ENCODE results near the gene TMUB1. TPM values are rescaled to one million over a fixed set of nuclear protein-coding genes. Genes with fewer than 3 reads are reported as not detected.

The TMUB1 gene
- polyA plus RNA-seq (ENCODE audit: insufficient read length in 4 of 4), result 10 to 100 TPM; 19.2 to 42.8 (median 37.4) TPM

DNA sequence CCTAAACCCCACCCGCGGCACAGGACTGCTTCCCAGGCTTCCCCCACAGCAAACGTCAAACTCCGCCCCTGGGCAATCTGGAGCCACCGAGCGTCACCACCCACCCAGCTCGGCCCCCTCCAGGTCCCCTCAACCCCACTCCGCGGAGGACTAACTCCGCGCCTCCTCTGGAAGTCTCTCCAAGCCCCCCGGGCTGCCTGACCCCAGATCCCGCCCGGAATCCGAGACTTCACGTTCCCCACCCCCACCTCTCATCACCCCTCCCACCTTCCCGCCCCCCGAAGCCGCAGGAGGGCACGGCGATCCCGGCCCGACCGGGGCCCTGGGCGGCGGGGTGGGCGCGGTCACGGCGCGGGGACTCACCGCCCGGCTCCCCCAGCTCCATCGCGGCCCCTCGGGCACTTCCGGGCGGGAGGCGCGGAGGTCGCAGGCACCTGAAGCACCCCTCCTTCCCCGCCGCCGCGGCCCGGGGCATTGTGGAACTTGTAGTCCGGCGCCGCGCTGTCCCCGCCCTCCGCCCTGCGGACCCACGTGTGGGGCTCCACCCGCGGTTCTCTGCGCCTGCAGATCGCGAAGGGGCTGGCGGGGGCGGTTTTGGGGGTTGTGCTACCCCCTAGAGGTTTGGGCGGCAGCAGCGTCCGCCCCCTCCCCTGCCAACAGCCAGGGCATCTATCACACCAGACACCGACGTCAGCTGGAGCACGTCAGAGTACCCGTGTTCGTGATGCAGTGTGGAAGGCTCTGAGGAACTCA lies at the start of gene TMUB1:
Gene TMUB1, minus strand, starts transcription at position 423 of the 753 bp plus-strand sequence. CDS start 930 bp downstream, outside the sequence.
- no peak for DNase-seq (ENCODE audit: low read depth in 4 of 4, low spot score in 2 of 4)

DNA sequence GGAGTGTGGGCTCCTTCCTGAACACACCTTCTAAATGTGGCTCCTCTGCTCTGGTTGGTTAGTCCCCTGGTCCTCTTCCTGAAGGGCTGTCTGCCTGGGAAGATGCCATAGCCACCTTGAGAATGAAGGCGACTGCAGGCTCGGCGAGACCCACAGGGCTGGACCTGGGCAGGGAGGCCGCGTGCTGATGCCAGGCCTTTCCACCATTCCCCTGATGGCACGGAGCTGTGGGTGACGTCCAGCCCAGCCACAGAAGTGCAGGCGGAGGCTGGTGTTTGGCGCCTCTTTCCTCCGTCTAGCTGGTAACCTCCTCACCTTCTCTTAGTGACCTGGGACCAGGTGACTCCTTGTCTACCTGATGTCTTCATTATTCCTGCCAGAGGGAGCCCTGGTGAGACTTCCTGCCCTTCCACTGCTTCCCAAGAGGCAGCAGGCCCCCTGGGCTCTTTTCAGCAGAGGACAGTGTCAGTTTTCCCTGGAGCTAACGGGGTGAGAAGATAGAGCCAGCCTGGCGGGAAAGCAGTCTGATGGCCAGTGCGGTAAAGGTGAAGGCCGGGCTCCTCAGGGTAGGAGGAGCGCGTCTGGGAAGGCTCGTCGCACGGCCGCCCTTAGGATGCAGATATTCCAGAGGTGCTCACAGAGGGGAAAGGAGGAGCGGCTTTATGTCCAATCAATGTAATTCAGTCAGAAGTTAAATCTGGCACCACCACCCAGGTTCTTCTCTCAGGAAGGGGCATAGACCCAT lies 49.3 kb upstream of the TMUB1 start:
- no peak for DNase-seq (ENCODE audit: low read depth in 4 of 4, low spot score in 2 of 4)

DNA sequence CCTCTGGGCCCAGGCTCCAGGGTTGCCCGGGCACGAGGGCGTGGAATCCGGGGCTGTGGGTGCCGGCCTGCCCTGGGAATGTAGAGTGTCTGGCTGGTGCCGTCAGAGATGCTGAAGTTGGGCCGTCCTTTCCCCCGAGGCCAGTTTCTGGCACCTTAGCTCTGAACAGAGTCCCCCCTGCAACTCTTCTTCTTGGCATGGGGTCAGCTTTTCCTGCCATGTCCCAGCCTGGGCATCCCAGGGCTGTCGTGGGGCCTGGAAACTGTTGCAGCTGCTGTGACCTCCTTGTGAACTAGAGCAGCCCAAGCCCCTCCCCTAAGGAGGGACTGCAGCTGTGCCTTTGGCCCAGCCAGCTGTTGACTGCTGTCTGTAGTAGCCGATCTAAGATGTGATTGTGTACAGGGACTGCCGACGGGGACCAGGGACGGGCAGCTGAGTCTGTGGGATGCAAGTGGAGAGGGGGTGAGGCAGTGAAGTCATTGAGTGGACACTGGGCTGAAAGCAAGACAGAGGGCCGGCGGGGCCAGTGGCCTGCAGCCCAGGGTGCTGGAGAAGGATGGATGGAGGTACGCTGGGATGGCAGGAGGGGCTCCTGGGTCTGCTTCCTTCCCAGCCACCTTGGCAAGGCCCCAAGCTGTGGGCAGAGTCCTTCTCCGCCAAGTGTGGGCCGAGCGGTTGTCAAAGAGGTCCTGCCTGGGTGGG lies 48.5 kb upstream of the TMUB1 start:
- DNase-seq (ENCODE audit: low read depth in 4 of 4, low spot score in 2 of 4), result no peak

- no peak for DNase-seq (ENCODE audit: low read depth in 4 of 4, low spot score in 2 of 4)
Measured at GRCh38 chr7:151131224-151131591, 47.9 kb upstream of the TMUB1 start.

DNA sequence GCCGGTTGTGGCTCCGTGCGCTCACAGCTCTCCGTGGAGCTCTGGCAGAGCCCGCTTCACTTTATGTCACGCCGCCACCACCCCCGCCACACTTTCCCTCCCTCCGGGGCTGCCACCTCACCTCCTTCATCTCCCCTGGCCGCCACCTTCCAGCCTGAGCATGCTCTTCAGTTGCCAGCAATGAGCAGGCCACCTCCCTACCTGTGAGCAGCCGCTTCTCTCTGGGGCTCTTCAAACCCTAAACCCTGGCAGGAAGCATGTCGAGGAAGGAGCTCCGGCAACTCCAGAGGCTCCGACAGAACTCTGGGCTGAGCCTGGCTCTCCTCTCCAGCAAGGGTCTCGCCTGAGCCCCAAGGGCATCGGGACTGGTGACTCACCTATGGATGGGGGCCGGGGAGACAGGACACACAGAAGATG lies 47.5 kb upstream of the TMUB1 start:
- no peak for DNase-seq (ENCODE audit: low read depth in 4 of 4, low spot score in 2 of 4)

DNA sequence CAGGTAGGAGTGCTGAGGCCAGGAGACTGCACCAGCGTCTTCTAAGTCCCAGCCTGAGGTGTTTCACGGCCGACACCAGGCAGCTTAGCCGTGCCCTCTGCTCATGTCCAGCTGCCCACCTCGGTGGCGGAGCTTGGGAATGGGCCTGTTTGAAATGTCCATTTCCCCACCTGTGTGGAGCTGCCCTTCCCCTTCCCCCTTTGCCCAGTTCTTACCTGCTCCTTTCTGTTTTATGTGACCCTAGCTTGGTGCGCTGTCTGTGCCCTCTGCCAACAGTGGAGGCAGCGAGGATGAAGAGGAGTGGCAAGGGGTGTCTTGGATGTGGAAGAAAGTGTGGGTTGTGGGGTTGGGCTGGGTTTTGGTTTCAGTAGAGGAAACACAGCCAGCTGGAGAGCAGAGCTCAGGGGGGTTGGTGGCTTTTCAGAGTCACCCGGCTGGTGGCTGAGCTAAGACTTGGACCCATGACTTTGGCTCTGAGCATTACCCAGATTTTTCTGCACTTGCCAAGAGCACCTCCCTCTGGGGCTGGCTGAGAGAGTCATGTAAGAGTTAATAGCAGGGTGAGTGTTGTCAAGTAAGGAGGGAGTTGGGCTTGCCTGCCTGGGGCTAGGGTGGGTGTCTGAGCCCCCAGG lies 46.8 kb upstream of the TMUB1 start:
- DNase-seq (ENCODE audit: low read depth in 4 of 4, low spot score in 2 of 4), result no peak

DNA sequence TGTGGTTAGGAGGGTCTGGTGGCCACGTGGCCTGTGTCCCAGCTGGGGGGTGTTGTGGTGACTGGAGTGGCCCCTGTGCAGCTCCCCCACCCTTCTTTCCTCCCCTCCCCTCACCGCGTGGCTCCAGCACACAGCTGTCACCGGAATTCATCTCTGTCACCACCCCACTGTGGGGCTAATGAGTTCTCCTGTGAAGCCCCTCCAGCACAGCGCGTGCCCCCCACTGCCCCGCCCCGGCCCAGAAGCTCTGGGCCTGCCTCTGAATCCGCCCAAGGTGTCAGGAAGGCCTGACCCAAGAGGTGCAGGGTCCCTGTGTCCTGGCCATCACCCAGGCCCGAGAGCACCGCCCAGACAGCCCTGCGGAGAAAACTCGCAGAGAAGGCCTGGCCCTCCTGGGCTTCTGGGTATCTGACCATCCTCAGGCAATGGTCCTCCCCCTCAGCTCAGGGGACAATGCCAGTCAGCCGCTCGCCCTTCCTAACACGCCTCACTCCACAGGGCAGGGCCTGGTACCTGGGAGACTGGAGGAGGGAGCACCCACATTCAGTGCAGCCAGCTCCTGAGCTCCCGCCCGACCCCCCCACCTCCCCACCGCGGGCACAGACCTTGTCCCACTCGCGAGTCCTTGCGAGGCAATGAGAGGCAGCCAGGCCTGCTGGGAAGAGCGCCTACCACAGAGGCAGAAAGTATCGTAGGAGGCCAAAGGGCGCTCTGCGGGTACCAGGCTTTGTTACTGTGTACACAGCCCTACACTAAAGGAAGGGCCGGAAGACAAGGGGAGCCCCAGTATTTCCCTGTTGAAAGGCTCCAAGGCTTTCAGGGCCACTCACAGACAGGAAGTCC lies 46.0 kb upstream of the TMUB1 start:
- no peak for DNase-seq (ENCODE audit: low read depth in 4 of 4, low spot score in 2 of 4)

- no peak for DNase-seq (ENCODE audit: low read depth in 4 of 4, low spot score in 2 of 4)
Measured at GRCh38 chr7:151128716-151129115, 45.4 kb upstream of the TMUB1 start.

GRCh38 chr7:151128144-151128543 lies 44.9 kb upstream of the TMUB1 start:
- no peak for DNase-seq (ENCODE audit: low read depth in 4 of 4, low spot score in 2 of 4)

DNA sequence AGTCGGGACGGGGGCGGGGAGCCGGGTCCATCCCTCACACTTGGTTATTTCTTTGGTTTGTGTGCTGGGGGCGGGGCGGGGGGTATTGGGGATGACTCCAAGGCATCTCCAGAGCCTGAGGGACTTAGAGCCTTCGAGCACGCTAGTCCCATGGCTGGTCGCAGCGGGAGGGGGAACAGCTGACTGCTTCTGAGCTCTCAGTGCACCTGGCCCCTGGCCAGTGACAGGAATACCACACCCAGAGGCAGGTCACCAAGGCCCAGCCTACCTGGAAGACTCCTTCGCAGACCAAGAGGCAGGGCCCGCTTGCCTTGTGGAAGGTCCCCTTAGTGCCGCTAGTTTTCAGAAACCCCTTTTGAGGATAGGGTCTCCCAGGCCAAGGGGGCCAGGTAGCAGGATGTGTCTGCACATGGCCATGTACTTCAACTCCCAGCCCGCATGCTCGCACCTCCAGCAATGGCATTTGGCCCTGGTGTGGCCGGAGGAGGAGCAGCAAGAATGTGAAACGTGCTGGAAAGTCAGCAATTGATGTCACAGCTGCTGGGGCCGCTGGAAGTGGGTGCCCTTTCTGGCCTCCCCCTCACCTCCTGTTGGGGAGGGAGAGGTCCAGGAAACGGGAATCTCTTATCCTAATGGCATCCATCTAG lies 43.3 kb upstream of the TMUB1 start:
- DNase-seq (ENCODE audit: low read depth in 4 of 4, low spot score in 2 of 4), result no peak

- DNase-seq (ENCODE audit: low read depth in 4 of 4, low spot score in 2 of 4), result no peak
Measured at GRCh38 chr7:151125846-151126481, 42.7 kb upstream of the TMUB1 start.

- DNase-seq (ENCODE audit: low read depth in 4 of 4, low spot score in 2 of 4), result no peak
Measured at GRCh38 chr7:151125470-151125845, 42.2 kb upstream of the TMUB1 start.

GRCh38 chr7:151124899-151125399 lies 41.7 kb upstream of the TMUB1 start:
- no peak for DNase-seq (ENCODE audit: low read depth in 4 of 4, low spot score in 2 of 4)

GRCh38 chr7:151124481-151124880 lies 41.2 kb upstream of the TMUB1 start:
- DNase-seq (ENCODE audit: low read depth in 4 of 4, low spot score in 2 of 4), result no peak

- DNase-seq (ENCODE audit: low read depth in 4 of 4, low spot score in 2 of 4), result peak in 3 of 4 donors; percentile 67 to 75 (median 74)
Measured at GRCh38 chr7:151123822-151124464, 40.6 kb upstream of the TMUB1 start.

- DNase-seq (ENCODE audit: low read depth in 4 of 4, low spot score in 2 of 4), result no peak
Measured at GRCh38 chr7:151123158-151123821, 40.0 kb upstream of the TMUB1 start.

- no peak for DNase-seq (ENCODE audit: low read depth in 4 of 4, low spot score in 2 of 4)
Measured at GRCh38 chr7:151122796-151123157, 39.5 kb upstream of the TMUB1 start.

DNA sequence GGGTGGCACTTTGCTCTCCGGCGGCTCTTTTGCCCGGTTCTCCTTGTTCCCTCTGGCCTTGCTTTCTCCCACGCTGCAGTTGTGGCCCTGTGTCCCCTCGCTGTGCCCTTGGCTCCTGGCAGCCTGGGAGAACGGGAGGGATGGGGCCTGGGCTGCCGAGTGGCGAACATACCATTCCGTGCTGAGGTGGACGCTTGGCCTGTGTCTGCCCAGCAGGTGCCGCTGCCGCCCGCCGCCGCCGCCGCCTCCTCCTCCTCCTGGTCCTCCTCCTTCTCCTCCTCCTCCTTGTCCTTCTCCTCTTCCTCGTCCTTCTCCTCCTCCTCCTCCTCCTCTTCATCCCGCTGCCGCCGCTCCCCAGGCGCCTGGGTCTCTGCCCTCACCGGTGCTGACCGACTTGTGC lies 39.0 kb upstream of the TMUB1 start:
- no peak for DNase-seq (ENCODE audit: low read depth in 4 of 4, low spot score in 2 of 4)

Measured in left renal cortex interstitium (tissue), 4 donors.